ENCODE results near the gene PCDH9. TPM values are rescaled to one million over a fixed set of nuclear protein-coding genes. Genes with fewer than 3 reads are reported as not detected.
"Not testable (repeated sequence)": the region's sequence is repeated elsewhere in the genome, so short reads cannot be mapped to it uniquely, and the experiment has no call there.

The PCDH9 gene
- polyA plus RNA-seq, 1 experiment = 3.3 TPM

DNA sequence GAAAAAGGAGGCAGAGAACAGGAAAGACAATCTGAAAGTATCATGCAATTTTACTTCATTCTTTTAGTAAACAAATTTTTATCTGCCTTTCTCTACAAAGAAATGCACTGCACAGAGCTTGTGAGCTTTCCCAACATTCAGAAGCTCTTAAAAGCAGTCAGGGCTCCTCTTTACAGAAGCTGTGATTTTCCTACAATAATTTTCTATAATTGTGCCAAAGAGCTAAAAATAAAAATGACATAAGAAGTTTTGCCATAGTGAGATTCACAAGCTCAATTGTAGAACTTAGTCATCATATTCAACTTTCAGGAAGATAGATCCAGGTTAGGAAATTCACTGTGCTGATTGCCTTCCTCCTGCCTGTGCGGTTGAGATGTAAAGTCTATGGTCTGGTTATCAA lies 341.4 kb downstream of the PCDH9 start:
- no peak overlapping the region for H3K27ac ChIP-seq (ENCODE audit: low read depth, low read length)
- POLR2A ChIA-PET = no interaction called here
- DNase-seq (ENCODE audit: low read depth, low spot score) = no peak
- H3K4me3 ChIP-seq (ENCODE audit: low read depth, low read length) = no peak overlapping the region
- TF ChIP-seq, protein P1, sequence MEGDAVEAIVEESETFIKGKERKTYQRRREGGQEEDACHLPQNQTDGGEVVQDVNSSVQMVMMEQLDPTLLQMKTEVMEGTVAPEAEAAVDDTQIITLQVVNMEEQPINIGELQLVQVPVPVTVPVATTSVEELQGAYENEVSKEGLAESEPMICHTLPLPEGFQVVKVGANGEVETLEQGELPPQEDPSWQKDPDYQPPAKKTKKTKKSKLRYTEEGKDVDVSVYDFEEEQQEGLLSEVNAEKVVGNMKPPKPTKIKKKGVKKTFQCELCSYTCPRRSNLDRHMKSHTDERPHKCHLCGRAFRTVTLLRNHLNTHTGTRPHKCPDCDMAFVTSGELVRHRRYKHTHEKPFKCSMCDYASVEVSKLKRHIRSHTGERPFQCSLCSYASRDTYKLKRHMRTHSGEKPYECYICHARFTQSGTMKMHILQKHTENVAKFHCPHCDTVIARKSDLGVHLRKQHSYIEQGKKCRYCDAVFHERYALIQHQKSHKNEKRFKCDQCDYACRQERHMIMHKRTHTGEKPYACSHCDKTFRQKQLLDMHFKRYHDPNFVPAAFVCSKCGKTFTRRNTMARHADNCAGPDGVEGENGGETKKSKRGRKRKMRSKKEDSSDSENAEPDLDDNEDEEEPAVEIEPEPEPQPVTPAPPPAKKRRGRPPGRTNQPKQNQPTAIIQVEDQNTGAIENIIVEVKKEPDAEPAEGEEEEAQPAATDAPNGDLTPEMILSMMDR (IDR thresholded peaks at IDR 0.05; ENCODE audit: low read depth, low read length) = no peak
- H3K27me3 ChIP-seq (ENCODE audit: control insufficient read depth, insufficient read depth, low read length) = no peaks in the 10 kb centered on the region
- H3K9me3 ChIP-seq (ENCODE audit: control insufficient read depth, insufficient read depth, low read length) = no peaks in the 10 kb centered on the region
- CTCF ChIA-PET = interaction anchor here (1.2 to 1.3 kb wide), 2 partner anchors 106 to 270 kb away, joined by 4 read pairs; no protein-coding TSS in a partner anchor

DNA sequence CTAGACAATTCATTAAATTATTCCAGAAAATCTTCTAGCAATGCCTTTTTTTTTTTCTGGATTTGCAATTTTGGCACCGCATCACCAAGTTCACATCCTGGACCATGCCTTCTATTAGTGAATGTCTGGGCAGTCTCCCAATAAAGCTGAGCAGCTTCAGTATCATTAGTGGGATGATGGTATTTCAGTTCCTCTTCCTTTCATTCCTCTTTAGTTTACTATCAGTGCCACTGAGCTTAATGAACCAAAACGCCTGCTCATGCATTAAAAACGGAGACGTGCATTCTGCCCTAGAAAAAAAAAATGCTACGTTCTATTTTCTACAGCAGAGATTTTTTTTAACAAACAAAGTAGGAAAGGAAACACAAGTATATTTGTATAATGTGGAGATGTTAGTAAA lies 343.0 kb downstream of the PCDH9 start:
- H3K27me3 ChIP-seq (ENCODE audit: control insufficient read depth, insufficient read depth, low read length) = no peaks in the 10 kb centered on the region
- ChIA-PET POLR2A (no interaction called here), CTCF (interaction anchor here (0.6 to 0.7 kb wide), 2 partner anchors 50 to 1330 kb away, joined by 6 to 7 read pairs; no protein-coding TSS in a partner anchor)
- peak; percentile 10 for DNase-seq (ENCODE audit: low read depth, low spot score)
- H3K4me3 ChIP-seq (ENCODE audit: low read depth, low read length) = no peak overlapping the region
- TF ChIP-seq, protein P1 (IDR thresholded peaks at IDR 0.05; ENCODE audit: low read depth, low read length) = no peak
- H3K27ac ChIP-seq (ENCODE audit: low read depth, low read length) = no peak overlapping the region
- H3K9me3 ChIP-seq (ENCODE audit: control insufficient read depth, insufficient read depth, low read length) = no peaks in the 10 kb centered on the region

- no peak overlapping the region for H3K4me3 ChIP-seq (ENCODE audit: low read depth, low read length)
- no peak for DNase-seq (ENCODE audit: low read depth, low spot score)
- no peaks in the 10 kb centered on the region for H3K9me3 ChIP-seq (ENCODE audit: control insufficient read depth, insufficient read depth, low read length)
- TF ChIP-seq, protein P1 (IDR thresholded peaks at IDR 0.05; ENCODE audit: low read depth, low read length) = no peak
- H3K27ac ChIP-seq (ENCODE audit: low read depth, low read length) = no peak overlapping the region
- CTCF ChIA-PET = no interaction called here
- POLR2A ChIA-PET = no interaction called here
- H3K27me3 ChIP-seq (ENCODE audit: control insufficient read depth, insufficient read depth, low read length) = no peaks in the 10 kb centered on the region
Measured at GRCh38 chr13:66886264-66886663, 343.9 kb downstream of the PCDH9 start.

- POLR2A ChIA-PET = not testable (repeated sequence)
Measured at GRCh38 chr13:66881170-66881569, 349.0 kb downstream of the PCDH9 start.

GRCh38 chr13:66879988-66880387 lies 350.1 kb downstream of the PCDH9 start:
- CTCF ChIA-PET = no interaction called here
- TF ChIP-seq, protein P1 (IDR thresholded peaks at IDR 0.05; ENCODE audit: low read depth, low read length) = no peak
- H3K9me3 ChIP-seq (ENCODE audit: control insufficient read depth, insufficient read depth, low read length) = no peaks in the 10 kb centered on the region

More at GRCh38 chr13:66881170-66881569, 349.0 kb downstream of the PCDH9 start:
- DNase-seq (ENCODE audit: low read depth, low spot score); H3K27ac ChIP-seq (ENCODE audit: low read depth, low read length); CTCF ChIA-PET; H3K27me3 ChIP-seq (ENCODE audit: control insufficient read depth, insufficient read depth, low read length); H3K4me3 ChIP-seq (ENCODE audit: low read depth, low read length); H3K9me3 ChIP-seq (ENCODE audit: control insufficient read depth, insufficient read depth, low read length): not testable (repeated sequence)

GRCh38 chr13:66875264-66875663 lies 354.9 kb downstream of the PCDH9 start:
- ChIA-PET CTCF (no interaction called here), POLR2A (no interaction called here)
- no peak overlapping the region for H3K4me3 ChIP-seq (ENCODE audit: low read depth, low read length)
- H3K27me3 ChIP-seq (ENCODE audit: control insufficient read depth, insufficient read depth, low read length) = no peaks in the 10 kb centered on the region
- TF ChIP-seq, protein P1 (IDR thresholded peaks at IDR 0.05; ENCODE audit: low read depth, low read length) = no peak
- H3K9me3 ChIP-seq (ENCODE audit: control insufficient read depth, insufficient read depth, low read length) = no peaks in the 10 kb centered on the region
- no peak overlapping the region for H3K27ac ChIP-seq (ENCODE audit: low read depth, low read length)
- DNase-seq (ENCODE audit: low read depth, low spot score) = no peak

More at GRCh38 chr13:66879988-66880387, 350.1 kb downstream of the PCDH9 start:
- POLR2A ChIA-PET = no interaction called here
- H3K27me3 ChIP-seq (ENCODE audit: control insufficient read depth, insufficient read depth, low read length) = no peaks in the 10 kb centered on the region
- H3K27ac ChIP-seq (ENCODE audit: low read depth, low read length) = no peak overlapping the region
- H3K4me3 ChIP-seq (ENCODE audit: low read depth, low read length) = no peak overlapping the region
- DNase-seq (ENCODE audit: low read depth, low spot score) = no peak

Measured in AG04450 (cell line).